Caco-2 (cell line): Measurements from ENCODE around the gene LIME1. TPM values are rescaled to one million over a fixed set of nuclear protein-coding genes. Genes with fewer than 3 reads are reported as not detected.

ENCODE experiments used
- BruUV-seq: library from RNA; stranded (reverse); fragments of 400-500 nt; replicated peaks from 2 replicates; lab custom pipeline; 2021; lab: Mats Ljungman, UMichigan
- CTCF ChIA-PET: fragments of 300-600 bp; sonication (Branson Sonifier 250); formaldehyde crosslinking; loops from one replicate; lab custom pipeline; 2022; ENCODE audit warnings: antibody characterized with exemption; lab: Charles Lee
- POLR2A ChIA-PET: fragments of 300-600 bp; sonication (Branson Sonifier 250); formaldehyde crosslinking; loops from one replicate; lab custom pipeline; 2022; ENCODE audit warnings: antibody characterized with exemption; lab: Charles Lee
- DNase-seq, 2 experiments: peaks; one replicate each; pipeline versions ENCODE4 v3.0.0 to v3.0.0-alpha.2; 2020 to 2022
- H3K27me3 ChIP-seq: replicated peaks from 2 replicates; pipeline ENCODE4 v1.6.0; 2011; ENCODE audit warnings: low read length; ENCODE audit not compliant: control insufficient read depth, insufficient read depth
- H3K36me3 ChIP-seq: 2 replicates; pipeline ENCODE4 v1.5.1; 2011; ENCODE audit warnings: low read length; ENCODE audit not compliant: control insufficient read depth, insufficient read depth
- H3K4me1 ChIP-seq: fragments of 250-450 bp; sonication (Bioruptor Pico); 2 replicates; pipeline ENCODE4 v1.5.1; 2020; ENCODE audit warnings: mild to moderate bottlenecking
- H3K4me3 ChIP-seq: 2 replicates; pipeline ENCODE4 v1.5.1; 2011; ENCODE audit warnings: low read depth, mild to moderate bottlenecking, control low read depth, low read length
- H3K9me3 ChIP-seq: fragments of 250-450 bp; sonication (Bioruptor Pico); 2 replicates; pipeline ENCODE4 v1.5.1; 2020; ENCODE audit warnings: mild to moderate bottlenecking, moderate library complexity
- H3K27ac Mint-ChIP-seq: one replicate; pipeline ENCODE4 v1.8.0; 2022; ENCODE audit warnings: mixed read lengths; ENCODE audit not compliant: unreplicated experiment
- H3K27me3 Mint-ChIP-seq: one replicate; pipeline ENCODE4 v1.8.0; 2022; ENCODE audit warnings: mixed read lengths; ENCODE audit not compliant: insufficient read depth, unreplicated experiment
- H3K36me3 Mint-ChIP-seq: one replicate; pipeline ENCODE4 v1.8.0; 2022; ENCODE audit warnings: mild to moderate bottlenecking, mixed read lengths; ENCODE audit not compliant: insufficient read depth, unreplicated experiment
- H3K4me1 Mint-ChIP-seq: one replicate; pipeline ENCODE4 v1.8.0; 2022; ENCODE audit warnings: low read depth, mixed read lengths; ENCODE audit not compliant: unreplicated experiment
- H3K4me3 Mint-ChIP-seq: one replicate; pipeline ENCODE4 v1.8.0; 2022; ENCODE audit warnings: mild to moderate bottlenecking, moderate library complexity, mixed read lengths; ENCODE audit not compliant: unreplicated experiment
- H3K9me3 Mint-ChIP-seq: one replicate; pipeline ENCODE4 v1.8.0; 2022; ENCODE audit warnings: mixed read lengths; ENCODE audit not compliant: unreplicated experiment
- intact Hi-C: fragments of 100-400 bp; cut with micrococcal nuclease; formaldehyde crosslinking; loops from one replicate; pipeline ENCODE4 v1.10.0; 2022; ENCODE audit not compliant: unreplicated experiment
- total RNA-seq: library from RNA; stranded (reverse); gene quantifications from 2 replicates; pipeline ENCODE4 v1.2.3, GENCODE V29; 2022
- TF ChIP-seq, protein P1 (sequence below), 2 experiments: fragments of 200-600 bp in 1 of 2; IDR thresholded peaks; 1 replicate in 1 of 2; 2 replicates in 1 of 2; pipeline versions ENCODE4 v1.5.1 to v1.8.0; 2011 to 2022; ENCODE audit warnings: antibody characterized with exemption in 1 of 2, control low read depth in 1 of 2, inconsistent platforms in 1 of 2, low read depth in 1 of 2, low read length in 1 of 2, mild to moderate bottlenecking in 1 of 2, moderate library complexity in 1 of 2; ENCODE audit not compliant: insufficient read depth in 1 of 2, severe bottlenecking in 1 of 2, unreplicated experiment in 1 of 2

LIME1 gene
- total RNA-seq, 1 experiment from 2014 or later = 18.8 TPM

GRCh38 chr20:63738687-63739129 lies 2.2 kb downstream of the LIME1 start:
- Mint-ChIP-seq H3K9me3 (no peaks in the 10 kb centered on the region), H3K27ac (no peak overlapping the region), H3K4me1 (peaks cover 6% of the 10 kb centered on the region), H3K27me3 (no peaks in the 10 kb centered on the region), H3K4me3 (peak overlapping the region; percentile 66), H3K36me3 (peaks cover 74% of the 10 kb centered on the region)
- ChIA-PET CTCF (interaction anchor here (0.7 to 1.3 kb wide), 5 partner anchors 15 to 201 kb away, joined by 3 to 9 read pairs (median 5); partner anchors contain the start of genes ARFRP1, TPD52L2 and ZGPAT), POLR2A (interaction anchor here (0.5 to 1.6 kb wide), 5 partner anchors 31 to 1333 kb away, joined by 3 to 12 read pairs (median 4); partner anchors contain the start of genes ARFRP1, HELZ2, TPD52L2 and ZGPAT)
- H3K27me3 ChIP-seq = no peaks in the 10 kb centered on the region
- peak overlapping the region; percentile 71 for H3K4me3 ChIP-seq
- no TSS peak for BruUV-seq
- peaks cover 20% of the 10 kb centered on the region for H3K36me3 ChIP-seq
- TF ChIP-seq, protein P1, sequence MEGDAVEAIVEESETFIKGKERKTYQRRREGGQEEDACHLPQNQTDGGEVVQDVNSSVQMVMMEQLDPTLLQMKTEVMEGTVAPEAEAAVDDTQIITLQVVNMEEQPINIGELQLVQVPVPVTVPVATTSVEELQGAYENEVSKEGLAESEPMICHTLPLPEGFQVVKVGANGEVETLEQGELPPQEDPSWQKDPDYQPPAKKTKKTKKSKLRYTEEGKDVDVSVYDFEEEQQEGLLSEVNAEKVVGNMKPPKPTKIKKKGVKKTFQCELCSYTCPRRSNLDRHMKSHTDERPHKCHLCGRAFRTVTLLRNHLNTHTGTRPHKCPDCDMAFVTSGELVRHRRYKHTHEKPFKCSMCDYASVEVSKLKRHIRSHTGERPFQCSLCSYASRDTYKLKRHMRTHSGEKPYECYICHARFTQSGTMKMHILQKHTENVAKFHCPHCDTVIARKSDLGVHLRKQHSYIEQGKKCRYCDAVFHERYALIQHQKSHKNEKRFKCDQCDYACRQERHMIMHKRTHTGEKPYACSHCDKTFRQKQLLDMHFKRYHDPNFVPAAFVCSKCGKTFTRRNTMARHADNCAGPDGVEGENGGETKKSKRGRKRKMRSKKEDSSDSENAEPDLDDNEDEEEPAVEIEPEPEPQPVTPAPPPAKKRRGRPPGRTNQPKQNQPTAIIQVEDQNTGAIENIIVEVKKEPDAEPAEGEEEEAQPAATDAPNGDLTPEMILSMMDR (IDR thresholded peaks at IDR 0.05; ENCODE audit: insufficient read depth in 1 of 2, low read depth in 1 of 2, low read length in 1 of 2, severe bottlenecking in 1 of 2, unreplicated experiment in 1 of 2) = no peak
- intact Hi-C loops = no loop called here
- DNase-seq = peak; percentile 86 to 88
- no peaks in the 10 kb centered on the region for H3K9me3 ChIP-seq
- peaks cover 24% of the 10 kb centered on the region for H3K4me1 ChIP-seq

- ChIA-PET POLR2A (interaction anchor here (0.5 to 1.6 kb wide), 5 partner anchors 32 to 1334 kb away, joined by 3 to 12 read pairs (median 4); partner anchors contain the start of genes ARFRP1, HELZ2, TPD52L2 and ZGPAT), CTCF (interaction anchor here (0.7 to 1.3 kb wide), 4 partner anchors 14 to 201 kb away, joined by 3 to 6 read pairs (median 4); partner anchors contain the start of genes ARFRP1, TPD52L2 and ZGPAT)
- intact Hi-C loops = no loop called here
Measured at GRCh38 chr20:63739130-63740069, 2.9 kb downstream of the LIME1 start, which contains the start of gene SLC2A4RG. TSS of gene SLC2A4RG (plus strand) at chr20:63739776. CDS start at chr20:63739913, 137 bp downstream.

More at GRCh38 chr20:63739130-63740069, 2.9 kb downstream of the LIME1 start, which contains the start of gene SLC2A4RG:
- peak within 1 kb of the TSS; percentile 87 for H3K27ac Mint-ChIP-seq
- TF ChIP-seq, protein P1 (IDR thresholded peaks at IDR 0.05; ENCODE audit: insufficient read depth in 1 of 2, low read depth in 1 of 2, low read length in 1 of 2, severe bottlenecking in 1 of 2, unreplicated experiment in 1 of 2) = no peak
- H3K4me3 Mint-ChIP-seq = peak within 1 kb of the TSS; percentile 88
- Histone ChIP-seq H3K4me1 (peaks cover 24% of the 10 kb centered on the region), H3K4me3 (peak within 1 kb of the TSS; percentile 72), H3K9me3 (no peaks in the 10 kb centered on the region), H3K36me3 (peaks cover 19% of the 10 kb centered on the region), H3K27me3 (no peaks in the 10 kb centered on the region)
- no TSS peak for BruUV-seq
- H3K9me3 Mint-ChIP-seq = no peaks in the 10 kb centered on the region
- peak; percentile 85 to 96 for DNase-seq
- H3K4me1 Mint-ChIP-seq = no peaks in the 10 kb centered on the region
- no peaks in the 10 kb centered on the region for H3K27me3 Mint-ChIP-seq
- H3K36me3 Mint-ChIP-seq = peaks cover 79% of the 10 kb centered on the region
